Stomach smooth muscle (tissue), 2 donors: ENCODE results near the gene LIX1.

Source experiments
- H3K27ac ChIP-seq: one replicate; pipeline ENCODE4 v1.7.0; 2013; ENCODE audit warnings: mild to moderate bottlenecking, low read length, inconsistent platforms
- H3K27me3 ChIP-seq, 2 donors: one replicate each; pipeline ENCODE4 v1.7.0; 2013; ENCODE audit warnings: low read length in 2 of 2; ENCODE audit not compliant: insufficient read depth in 2 of 2, control insufficient read depth in 1 of 2
- H3K36me3 ChIP-seq, 2 donors: one replicate each; pipeline ENCODE4 v1.7.0; 2013; ENCODE audit warnings: low read length in 2 of 2; ENCODE audit not compliant: control insufficient read depth in 2 of 2, insufficient read depth in 2 of 2
- H3K4me1 ChIP-seq: one replicate; pipeline ENCODE4 v1.7.0; 2013; ENCODE audit warnings: low read length; ENCODE audit not compliant: control insufficient read depth, insufficient read depth
- H3K4me3 ChIP-seq, 2 donors: one replicate each; pipeline ENCODE4 v1.7.0; 2013; ENCODE audit warnings: low read length in 2 of 2
- H3K9ac ChIP-seq, 2 donors: one replicate each; pipeline ENCODE4 v1.7.0; 2013; ENCODE audit warnings: low read length in 2 of 2, mild to moderate bottlenecking in 1 of 2
- H3K9me3 ChIP-seq, 2 donors: one replicate each; pipeline ENCODE4 v1.7.0; 2013; ENCODE audit warnings: low read length in 2 of 2; ENCODE audit not compliant: control insufficient read depth in 2 of 2
- donor health status: healthy.
- donor health status: Pancreatic carcinoma.

Gene LIX1

DNA sequence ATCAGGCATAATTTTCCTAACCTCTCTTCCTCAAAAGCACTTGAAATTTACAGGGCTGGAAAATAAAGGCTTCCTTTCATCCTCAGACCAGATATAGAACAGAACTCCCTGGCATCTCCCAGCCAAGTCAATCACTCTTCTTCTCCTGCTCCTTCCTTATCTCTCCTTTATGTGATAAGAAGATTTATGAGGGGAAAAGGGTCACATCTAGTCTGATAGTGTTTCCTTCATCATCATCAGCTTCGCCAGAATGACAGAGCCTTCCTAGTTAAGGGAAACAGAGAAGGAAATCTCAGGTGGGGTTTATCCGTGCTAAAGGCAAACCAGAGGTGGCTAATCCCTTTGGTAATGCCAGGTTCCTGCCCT, 36.2 kb downstream of the LIX1 start:
- peaks cover 8% of the 10 kb centered on the region for H3K4me1 ChIP-seq

DNA sequence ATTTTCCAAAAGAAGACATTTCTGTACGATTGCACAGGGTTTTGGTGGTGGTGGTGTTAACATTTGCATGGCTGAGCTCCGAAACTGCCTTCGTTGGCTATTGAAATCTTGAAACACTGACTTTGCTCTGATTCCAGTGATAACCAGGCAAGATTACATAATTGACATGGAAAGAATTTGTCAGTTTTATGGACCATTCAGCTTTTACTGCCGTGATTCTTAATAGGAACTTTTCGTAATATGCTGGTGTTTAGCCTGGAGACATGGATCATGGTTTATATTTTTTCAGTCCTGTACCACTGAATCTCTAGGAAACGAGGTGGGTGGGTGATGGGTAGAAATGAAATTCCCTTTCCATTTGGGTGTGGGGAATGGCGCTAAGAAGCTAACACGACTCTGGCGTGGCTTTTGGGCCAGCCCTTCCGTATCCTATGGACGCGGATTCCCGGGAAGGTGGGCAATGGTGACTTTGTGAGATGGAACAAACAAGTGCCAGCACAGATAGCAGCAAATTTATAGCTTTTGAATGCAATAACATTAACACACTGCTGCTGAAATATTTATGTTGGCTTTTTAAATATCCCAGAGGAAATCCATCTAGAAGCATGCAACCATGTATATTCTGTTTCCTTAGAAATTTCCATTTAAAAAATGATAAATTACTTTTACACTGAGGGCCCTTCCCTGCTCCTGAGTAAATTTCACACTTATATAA, 36.8 kb downstream of the LIX1 start:
- Histone ChIP-seq H3K27me3 (no peaks in the 10 kb centered on the region), H3K4me3 (no peak overlapping the region), H3K36me3 (no peaks in the 10 kb centered on the region), H3K27ac (no peak overlapping the region), H3K4me1 (peaks cover 11% of the 10 kb centered on the region), H3K9ac (no peak overlapping the region), H3K9me3 (no peaks in the 10 kb centered on the region)

More for the DNA sequence above, 36.2 kb downstream of the LIX1 start:
- Histone ChIP-seq H3K9ac (no peak overlapping the region), H3K9me3 (no peaks in the 10 kb centered on the region), H3K36me3 (no peaks in the 10 kb centered on the region), H3K27ac (no peak overlapping the region), H3K27me3 (no peaks in the 10 kb centered on the region), H3K4me3 (no peak overlapping the region)

- H3K4me3 ChIP-seq: no peak overlapping the region
- H3K9ac ChIP-seq: no peak overlapping the region
- no peaks in the 10 kb centered on the region for H3K9me3 ChIP-seq
- peaks cover 16% of the 10 kb centered on the region for H3K4me1 ChIP-seq
- no peaks in the 10 kb centered on the region for H3K27me3 ChIP-seq
- no peaks in the 10 kb centered on the region for H3K36me3 ChIP-seq
- peak overlapping the region; percentile 49 for H3K27ac ChIP-seq
These were observed 40.4 kb downstream of the LIX1 start for GRCh38 chr5:97102010-97102470.

DNA sequence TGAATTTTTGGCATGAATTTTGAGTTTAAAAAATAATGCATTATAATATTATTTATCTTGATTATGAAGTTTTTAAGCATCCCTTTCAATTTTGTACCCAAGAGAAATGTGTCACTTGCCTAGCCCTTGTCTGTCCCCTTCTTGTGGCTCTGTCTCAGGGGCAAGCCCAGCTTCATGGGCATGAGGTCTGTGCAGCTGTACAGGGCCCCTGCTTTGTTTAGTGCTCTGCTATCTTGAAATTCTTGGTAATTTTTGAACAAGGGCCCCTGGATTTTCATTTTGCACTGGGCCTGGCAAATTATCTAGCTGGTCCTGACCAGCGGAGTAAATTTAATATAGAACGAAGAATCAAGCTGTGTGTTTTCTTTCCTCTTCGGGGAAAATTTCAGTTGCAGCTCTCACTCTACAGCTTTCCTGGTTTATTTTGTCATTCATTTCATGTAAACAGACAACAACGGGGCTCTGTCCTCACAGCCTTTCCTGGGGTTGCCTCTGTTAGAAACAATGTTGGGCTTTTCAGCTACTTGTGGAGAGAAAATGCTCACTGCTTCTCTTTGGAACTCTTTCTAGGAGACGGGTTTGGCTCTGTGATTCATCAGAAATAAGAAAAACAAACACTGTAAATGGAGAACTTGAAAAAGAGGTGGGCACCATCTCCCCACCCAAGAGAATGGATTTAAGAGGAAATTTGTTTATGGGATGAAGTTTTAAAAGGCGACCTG, 41.1 kb downstream of the LIX1 start:
- Histone ChIP-seq H3K27me3 (no peaks in the 10 kb centered on the region), H3K27ac (peak overlapping the region; percentile 49), H3K36me3 (no peaks in the 10 kb centered on the region), H3K9me3 (no peaks in the 10 kb centered on the region), H3K4me1 (peaks cover 15% of the 10 kb centered on the region), H3K9ac (no peak overlapping the region), H3K4me3 (no peak overlapping the region)

DNA sequence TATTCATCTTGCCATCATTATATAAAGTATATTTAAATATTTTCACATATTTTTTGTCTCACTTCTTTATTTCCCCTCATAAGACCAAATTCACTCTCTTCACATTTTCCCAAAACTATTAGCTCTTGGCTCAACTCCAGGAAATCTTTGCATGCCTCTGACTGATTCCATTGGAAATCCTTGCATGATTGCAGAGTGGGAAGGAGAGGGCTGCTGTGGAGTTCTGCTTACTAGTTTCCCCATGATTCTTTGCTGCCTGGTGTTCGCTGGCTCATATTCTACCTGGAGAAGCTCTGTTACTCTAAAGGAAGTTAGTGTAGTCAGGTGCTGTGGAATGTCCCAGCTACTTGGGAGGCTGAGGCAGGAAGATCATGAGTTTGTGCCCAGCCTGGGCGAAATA, 41.9 kb downstream of the LIX1 start:
- Histone ChIP-seq H3K27ac (no peak overlapping the region), H3K27me3 (no peaks in the 10 kb centered on the region), H3K4me3 (no peak overlapping the region), H3K4me1 (peaks cover 15% of the 10 kb centered on the region), H3K36me3 (no peaks in the 10 kb centered on the region), H3K9ac (no peak overlapping the region), H3K9me3 (no peaks in the 10 kb centered on the region)

DNA sequence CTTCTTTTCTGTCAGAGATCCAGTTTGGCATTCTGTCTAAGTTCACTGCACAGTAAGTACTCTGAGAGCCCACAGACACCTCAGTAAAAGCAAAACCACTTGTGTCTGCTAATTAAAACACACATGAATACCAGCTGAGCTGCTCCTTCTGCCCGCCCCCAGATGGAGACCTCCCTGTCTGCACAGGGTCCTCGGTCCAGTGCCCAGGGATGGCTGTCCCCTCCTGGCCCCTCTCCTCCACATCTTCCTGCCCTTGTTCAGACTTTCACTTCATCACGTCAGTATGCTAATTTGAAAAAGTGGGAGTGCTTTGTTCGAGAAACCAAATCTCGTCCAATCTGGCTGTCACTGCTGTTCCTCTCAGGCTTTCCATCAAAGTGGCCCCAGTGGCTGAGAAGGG, 43.5 kb downstream of the LIX1 start:
- no peaks in the 10 kb centered on the region for H3K27me3 ChIP-seq
- no peaks in the 10 kb centered on the region for H3K9me3 ChIP-seq
- peak overlapping the region; percentile 37 for H3K27ac ChIP-seq
- H3K4me1 ChIP-seq: peaks cover 15% of the 10 kb centered on the region
- no peaks in the 10 kb centered on the region for H3K36me3 ChIP-seq
- H3K4me3 ChIP-seq: peak overlapping the region; percentile 23 to 70
- peak overlapping the region in 1 of 2 donors; percentile 3 for H3K9ac ChIP-seq

DNA sequence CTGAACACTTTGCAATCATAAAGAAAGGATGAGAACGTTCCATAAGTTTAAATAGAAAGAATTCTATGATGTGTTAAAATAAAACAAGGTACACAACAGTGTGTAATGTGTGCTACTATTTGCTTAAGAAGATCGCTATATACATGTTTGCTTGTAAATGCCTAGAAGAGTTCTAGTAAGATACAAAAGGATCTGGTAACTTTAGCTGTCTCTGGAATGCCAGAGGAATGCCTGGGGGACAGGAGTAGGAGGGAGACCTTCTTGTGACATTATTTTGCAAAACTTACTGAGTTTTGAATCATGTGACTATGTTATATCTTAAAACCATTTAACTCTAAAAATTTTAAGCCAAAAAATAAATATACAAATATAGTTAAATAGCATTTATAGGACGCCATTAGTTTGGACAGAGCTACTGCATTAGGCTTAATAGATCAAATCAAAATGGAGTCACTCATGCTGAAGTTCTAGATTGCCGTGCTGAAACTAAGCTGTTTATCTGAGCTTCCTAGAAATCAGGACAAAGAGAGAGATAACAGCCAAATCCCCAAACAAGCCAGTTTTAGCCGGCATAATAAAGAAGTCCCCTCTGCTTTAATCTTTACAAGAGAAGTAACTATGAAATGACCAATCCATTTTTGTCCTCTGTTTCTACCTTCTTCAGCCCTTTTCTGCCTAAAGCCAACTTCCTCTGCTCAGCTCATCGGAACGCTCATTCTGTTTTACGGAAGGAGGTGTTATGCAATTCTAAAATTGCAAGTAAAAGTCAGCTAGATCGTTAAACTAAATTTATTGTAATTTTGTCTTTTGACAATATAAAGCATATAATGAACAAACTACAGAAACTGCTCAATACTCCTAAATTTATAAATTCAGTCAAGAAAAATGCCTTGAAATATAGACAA, 44.8 kb downstream of the LIX1 start:
- Histone ChIP-seq H3K27me3 (no peaks in the 10 kb centered on the region), H3K4me1 (peaks cover 15% of the 10 kb centered on the region), H3K9ac (no peak overlapping the region), H3K9me3 (no peaks in the 10 kb centered on the region), H3K27ac (no peak overlapping the region), H3K36me3 (no peaks in the 10 kb centered on the region), H3K4me3 (no peak overlapping the region)

DNA sequence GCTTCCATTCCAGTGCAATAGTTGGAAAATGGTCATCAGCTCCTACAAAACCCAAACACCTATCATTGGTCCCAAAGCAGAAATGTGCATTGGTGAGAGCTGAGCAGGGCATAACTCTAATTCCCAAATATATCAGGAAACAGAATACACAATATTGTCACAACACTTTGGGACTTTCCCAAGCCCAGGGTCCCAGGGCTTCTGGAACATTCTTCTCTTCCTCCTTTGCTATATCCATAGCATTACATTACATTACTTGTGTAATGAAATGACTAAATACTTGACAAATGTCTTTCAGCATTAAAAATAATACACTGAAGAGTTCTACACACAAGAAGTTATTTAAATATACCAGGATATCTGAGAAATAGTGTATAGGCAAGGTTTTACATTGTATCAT, 45.6 kb downstream of the LIX1 start:
- Histone ChIP-seq H3K4me3 (no peak overlapping the region), H3K4me1 (peaks cover 11% of the 10 kb centered on the region), H3K27ac (no peak overlapping the region), H3K9ac (no peak overlapping the region), H3K36me3 (no peaks in the 10 kb centered on the region), H3K27me3 (no peaks in the 10 kb centered on the region), H3K9me3 (no peaks in the 10 kb centered on the region)

GRCh38 chr5:97096191-97096590, 46.2 kb downstream of the LIX1 start:
- no peaks in the 10 kb centered on the region for H3K36me3 ChIP-seq
- H3K4me3 ChIP-seq: peak overlapping the region; percentile 37 to 47
- H3K9me3 ChIP-seq: no peaks in the 10 kb centered on the region
- H3K9ac ChIP-seq: peak overlapping the region in 1 of 2 donors; percentile 24
- H3K27me3 ChIP-seq: no peaks in the 10 kb centered on the region
- peaks cover 10% of the 10 kb centered on the region for H3K4me1 ChIP-seq
- H3K27ac ChIP-seq: no peak overlapping the region

DNA sequence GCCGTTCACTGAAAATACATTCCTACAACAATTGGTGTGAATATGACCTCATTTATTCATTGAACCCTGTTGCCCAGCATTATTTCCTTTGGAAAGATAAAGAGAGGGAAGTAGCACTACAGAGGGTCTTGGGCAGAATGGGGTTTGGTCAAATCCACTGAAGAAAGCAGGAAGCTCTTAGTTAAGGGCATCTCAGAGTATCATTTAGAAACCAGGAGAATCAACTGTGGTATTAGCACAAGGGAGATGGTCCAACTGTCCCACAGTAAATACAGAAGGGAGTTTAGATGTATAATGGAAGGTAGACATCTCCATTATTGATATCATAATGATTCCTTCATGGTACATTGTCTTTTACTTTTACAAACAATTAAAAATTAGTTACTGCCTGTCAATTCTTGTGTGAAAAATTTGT, 47.1 kb downstream of the LIX1 start:
- no peak overlapping the region for H3K9ac ChIP-seq
- H3K9me3 ChIP-seq: no peaks in the 10 kb centered on the region
- H3K4me1 ChIP-seq: peaks cover 8% of the 10 kb centered on the region
- no peak overlapping the region for H3K4me3 ChIP-seq
- no peaks in the 10 kb centered on the region for H3K27me3 ChIP-seq
- no peak overlapping the region for H3K27ac ChIP-seq
- no peaks in the 10 kb centered on the region for H3K36me3 ChIP-seq
